RWPE1 (cell line): ENCODE results near the gene PWWP2B.
A peak's percentile ranks its signal among the peaks of the same experiment; 100 is the strongest.

Experiments
- CTCF ChIA-PET: fragments of 350-600 bp; sonication (Branson Sonifier 250); formaldehyde crosslinking; extraction: SDS; loops from one replicate; lab custom pipeline; 2021; lab: Yijun Ruan, JAX
- POLR2A ChIA-PET: fragments of 400-600 bp; formaldehyde crosslinking; extraction: SDS; loops from one replicate; lab custom pipeline; 2020; ENCODE audit warnings: antibody characterized with exemption; ENCODE audit not compliant: low non-redundant PET; lab: Yijun Ruan, JAX
- DNase-seq: peaks from one replicate; pipeline ENCODE4 v3.0.0; 2012; ENCODE audit warnings: low spot score
- H3K27ac ChIP-seq: fragments of 450-650 bp; 2 replicates; pipeline ENCODE4 v1.5.1; 2017
- TF ChIP-seq, protein P1 (sequence below): fragments of 450-650 bp; conservative IDR thresholded peaks from 2 replicates; pipeline ENCODE4 v1.5.1; 2017; ENCODE audit warnings: low read depth, mild to moderate bottlenecking

Gene PWWP2B

DNA sequence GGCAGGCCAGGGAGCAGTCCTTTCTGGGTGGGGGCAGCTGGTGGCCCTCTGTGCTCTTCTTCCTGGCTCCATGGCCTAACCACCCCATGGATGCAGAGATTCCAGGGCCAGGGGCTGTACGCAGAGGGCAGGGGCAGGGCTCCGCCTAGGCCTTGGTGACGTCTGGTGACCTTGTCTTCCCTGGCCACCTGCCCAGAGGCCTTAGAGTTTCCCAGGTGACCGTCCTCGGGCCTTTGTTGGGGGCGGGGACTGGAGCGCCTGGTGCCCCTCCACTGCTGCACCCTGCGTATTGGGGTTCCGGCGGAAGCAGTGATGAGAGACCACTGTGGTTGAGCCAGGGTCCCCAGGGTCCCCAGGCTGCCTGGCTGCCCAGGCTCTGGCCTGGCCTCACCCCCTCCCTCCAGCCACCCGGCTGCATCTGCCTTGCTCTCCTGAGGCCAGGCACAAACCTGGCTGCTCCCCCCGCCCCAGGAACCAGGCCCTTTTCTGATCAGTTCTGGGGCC, 10.3 kb downstream of the PWWP2B start:
- peak overlapping the region; percentile 50 for H3K27ac ChIP-seq
- CTCF ChIA-PET, result interaction anchor here (1.1 to 1.8 kb wide), 2 partner anchors 40 to 54 kb away, joined by 3 to 5 read pairs; no protein-coding TSS in a partner anchor
- POLR2A ChIA-PET, result interaction anchor here (1.1 to 1.7 kb wide), 2 partner anchors 8 to 10 kb away, joined by 4 read pairs; partner anchors contain the start of gene PWWP2B
- TF ChIP-seq, protein P1, sequence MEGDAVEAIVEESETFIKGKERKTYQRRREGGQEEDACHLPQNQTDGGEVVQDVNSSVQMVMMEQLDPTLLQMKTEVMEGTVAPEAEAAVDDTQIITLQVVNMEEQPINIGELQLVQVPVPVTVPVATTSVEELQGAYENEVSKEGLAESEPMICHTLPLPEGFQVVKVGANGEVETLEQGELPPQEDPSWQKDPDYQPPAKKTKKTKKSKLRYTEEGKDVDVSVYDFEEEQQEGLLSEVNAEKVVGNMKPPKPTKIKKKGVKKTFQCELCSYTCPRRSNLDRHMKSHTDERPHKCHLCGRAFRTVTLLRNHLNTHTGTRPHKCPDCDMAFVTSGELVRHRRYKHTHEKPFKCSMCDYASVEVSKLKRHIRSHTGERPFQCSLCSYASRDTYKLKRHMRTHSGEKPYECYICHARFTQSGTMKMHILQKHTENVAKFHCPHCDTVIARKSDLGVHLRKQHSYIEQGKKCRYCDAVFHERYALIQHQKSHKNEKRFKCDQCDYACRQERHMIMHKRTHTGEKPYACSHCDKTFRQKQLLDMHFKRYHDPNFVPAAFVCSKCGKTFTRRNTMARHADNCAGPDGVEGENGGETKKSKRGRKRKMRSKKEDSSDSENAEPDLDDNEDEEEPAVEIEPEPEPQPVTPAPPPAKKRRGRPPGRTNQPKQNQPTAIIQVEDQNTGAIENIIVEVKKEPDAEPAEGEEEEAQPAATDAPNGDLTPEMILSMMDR, result no peak
- DNase-seq, result no peak

DNA sequence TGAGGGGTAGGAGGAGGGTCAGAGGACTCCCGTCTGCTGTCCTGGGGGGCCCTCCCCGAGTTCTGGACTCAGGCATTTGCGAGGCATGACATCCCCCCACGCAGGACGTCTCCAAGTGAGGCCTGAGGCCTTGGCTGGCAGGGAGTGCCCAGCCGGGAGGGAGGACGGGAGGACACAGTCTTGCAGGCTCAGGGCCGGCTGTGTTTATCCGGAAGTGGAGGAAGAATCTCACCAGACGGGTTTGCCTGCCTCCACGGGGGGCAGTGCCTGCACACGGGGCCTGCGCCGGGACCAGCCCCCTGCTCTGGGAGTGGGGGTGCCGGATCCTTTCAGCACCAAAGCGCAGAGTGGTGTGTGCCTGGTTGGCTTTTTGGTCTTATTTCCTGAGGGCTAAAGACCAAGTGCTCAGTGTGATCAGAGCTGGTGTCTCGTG, 10.9 kb downstream of the PWWP2B start:
- H3K27ac ChIP-seq, result peak overlapping the region; percentile 50
- TF ChIP-seq, protein P1, result no peak
- peak; percentile 88 for DNase-seq
- CTCF ChIA-PET, result interaction anchor here (1.1 to 1.8 kb wide), 2 partner anchors 39 to 55 kb away, joined by 3 to 5 read pairs; no protein-coding TSS in a partner anchor
- POLR2A ChIA-PET, result interaction anchor here (1.1 kb wide), 1 partner anchor 9 kb away, joined by 4 read pairs; no protein-coding TSS in a partner anchor

DNA sequence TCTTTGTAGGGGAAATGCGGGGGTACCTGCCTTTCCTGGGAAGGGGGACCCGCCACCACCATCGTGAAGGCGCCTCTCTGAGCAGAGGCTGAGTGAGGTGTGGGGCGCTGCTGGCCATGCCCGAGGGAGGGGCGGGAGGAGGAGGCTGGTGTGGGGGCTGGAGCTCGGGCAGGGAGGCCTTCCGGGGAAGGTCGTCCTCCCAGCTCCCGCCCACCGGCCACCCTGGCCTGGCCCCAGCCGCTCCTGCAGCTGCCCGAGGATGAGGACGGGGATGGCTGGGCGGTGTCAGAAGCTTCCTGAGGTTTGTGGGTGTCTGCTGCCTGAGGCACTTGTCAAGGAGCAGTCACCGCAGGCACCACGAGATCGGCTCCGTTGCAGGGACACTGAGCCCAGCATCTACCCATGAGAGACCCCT, 11.4 kb downstream of the PWWP2B start:
- CTCF ChIA-PET, result interaction anchor here (0.7 to 1.8 kb wide), 3 partner anchors 39 to 55 kb away, joined by 3 to 5 read pairs (median 4); no protein-coding TSS in a partner anchor
- no peak for DNase-seq
- TF ChIP-seq, protein P1, result no peak
- POLR2A ChIA-PET, result interaction anchor here (1.1 to 1.2 kb wide), 2 partner anchors 9 to 39 kb away, joined by 4 read pairs; no protein-coding TSS in a partner anchor
- peak overlapping the region; percentile 50 for H3K27ac ChIP-seq

DNA sequence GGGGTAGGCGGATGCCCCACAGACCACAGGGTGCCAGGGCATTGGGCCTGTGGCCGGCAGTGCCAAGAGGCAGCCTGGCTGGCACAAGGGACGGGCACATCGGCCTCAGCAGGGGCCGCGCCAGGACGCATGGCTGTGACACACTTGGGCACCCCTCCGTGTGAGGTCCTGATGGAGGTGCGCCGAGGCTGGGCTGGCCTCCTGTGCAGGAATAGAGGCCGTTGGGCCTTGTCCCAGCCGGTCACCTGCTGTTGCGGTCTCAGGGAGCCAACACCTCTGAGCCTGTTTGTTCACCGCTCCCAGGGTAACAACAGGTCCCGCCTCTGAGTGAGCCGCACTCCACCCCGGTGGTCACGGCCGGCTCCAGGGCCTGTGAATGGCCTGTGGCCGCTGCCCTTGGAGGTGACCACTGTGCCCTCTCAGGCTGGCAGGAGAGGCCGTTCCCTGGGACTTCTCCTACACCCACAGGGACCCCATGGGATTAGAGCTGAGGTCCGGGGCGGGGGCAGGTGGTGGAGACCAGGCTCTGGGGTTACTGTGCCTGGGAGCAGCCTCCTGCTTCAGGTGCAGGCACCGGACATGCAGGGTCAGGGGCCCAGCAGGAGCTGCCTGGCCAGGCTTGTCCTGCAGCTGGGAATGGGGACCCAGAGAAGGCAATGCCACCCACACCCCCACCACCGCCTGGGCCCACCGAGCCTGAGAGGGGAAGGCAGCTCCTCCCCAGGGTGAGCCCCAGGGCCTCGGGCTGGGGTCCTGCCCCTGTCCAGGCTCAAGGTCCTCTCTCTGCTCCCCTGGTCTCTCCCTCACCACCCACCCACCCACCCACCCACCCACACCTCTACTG, 12.0 kb downstream of the PWWP2B start:
- POLR2A ChIA-PET, result interaction anchor here (1.2 kb wide), 1 partner anchor 39 kb away, joined by 4 read pairs; no protein-coding TSS in a partner anchor
- TF ChIP-seq, protein P1, result no peak
- no peak for DNase-seq
- peak overlapping the region; percentile 50 for H3K27ac ChIP-seq
- CTCF ChIA-PET, result interaction anchor here (0.7 to 1.9 kb wide), 3 partner anchors 10 to 45 kb away, joined by 4 to 5 read pairs (median 5); no protein-coding TSS in a partner anchor

DNA sequence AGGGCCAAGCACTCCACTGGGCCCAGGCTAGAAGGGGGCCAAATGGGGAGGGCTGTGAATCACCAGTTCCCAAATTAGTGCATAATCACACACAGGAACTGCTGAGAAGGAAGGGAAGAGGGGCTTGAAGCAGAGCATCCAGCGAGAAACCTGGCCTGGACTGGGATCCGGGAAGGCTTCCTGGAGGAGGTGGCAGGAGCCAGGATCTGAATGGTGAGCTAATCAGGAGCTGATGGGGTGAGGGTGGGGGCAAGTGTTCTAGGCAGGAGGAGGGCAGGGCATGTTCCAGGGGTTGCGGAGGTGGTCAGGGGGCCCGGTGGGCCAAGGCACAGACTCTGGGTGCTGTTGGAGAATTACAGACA, 12.6 kb downstream of the PWWP2B start:
- TF ChIP-seq, protein P1, result no peak
- H3K27ac ChIP-seq, result no peak overlapping the region
- ChIA-PET CTCF (interaction anchor here (1.1 to 1.9 kb wide), 2 partner anchors 9 to 37 kb away, joined by 5 to 6 read pairs; no protein-coding TSS in a partner anchor), POLR2A (no interaction called here)
- DNase-seq, result no peak
